CD4-positive, alpha-beta T cell (primary cell): ENCODE data around the gene FAM187B. TPM values are rescaled to one million over a fixed set of nuclear protein-coding genes. Genes with fewer than 3 reads are reported as not detected.
A peak's percentile ranks its signal among the peaks of the same experiment; 100 is the strongest.

Experiments
- ATAC-seq: fragments of 200-7000 bp; cut with Tn5 transposase; one replicate; pipeline ENCODE4 v1.10.0; 2022; ENCODE audit warnings: mild to moderate bottlenecking; ENCODE audit not compliant: poor library complexity
- CTCF ChIA-PET: fragments of 350-600 bp; sonication (Branson Sonifier 250); formaldehyde crosslinking; loops from one replicate; lab custom pipeline; 2021; ENCODE audit warnings: antibody characterized with exemption, inconsistent platforms; lab: Charles Lee
- POLR2A ChIA-PET: fragments of 350-600 bp; sonication (Branson Sonifier 250); formaldehyde crosslinking; loops from one replicate; lab custom pipeline; 2021; ENCODE audit warnings: antibody characterized with exemption, inconsistent platforms; lab: Charles Lee
- DNase-seq, 14 experiments: peaks; one replicate each; pipeline ENCODE4 v3.0.0-alpha.2; 2013 to 2020; ENCODE audit warnings: mixed read lengths in 2 of 14
- H3K27ac ChIP-seq, 2 donors: one replicate each; pipeline versions ENCODE4 v1.5.1 to v1.7.0; 2013; ENCODE audit warnings: low read length in 2 of 2, low read depth in 1 of 2, mild to moderate bottlenecking in 1 of 2
- H3K27me3 ChIP-seq, 2 experiments: 1 replicate in 1 of 2; 2 replicates in 1 of 2; pipeline versions ENCODE4 v1.6.1 to v1.7.0; 2013; ENCODE audit warnings: low read length in 2 of 2, control low read depth in 1 of 2, mild to moderate bottlenecking in 1 of 2, moderate library complexity in 1 of 2; ENCODE audit not compliant: insufficient read depth in 2 of 2, control insufficient read depth in 1 of 2
- H3K36me3 ChIP-seq: one replicate; pipeline ENCODE4 v1.6.1; 2013; ENCODE audit warnings: low read length, control low read depth; ENCODE audit not compliant: insufficient read depth
- H3K4me1 ChIP-seq: one replicate; pipeline ENCODE4 v1.6.1; 2013; ENCODE audit warnings: low read length, control low read depth; ENCODE audit not compliant: insufficient read depth
- H3K4me3 ChIP-seq: one replicate; pipeline ENCODE4 v1.5.1; 2013; ENCODE audit warnings: mild to moderate bottlenecking, low read length, moderate library complexity
- H3K9me3 ChIP-seq, 2 experiments: 1 replicate in 1 of 2; 2 replicates in 1 of 2; pipeline versions ENCODE4 v1.6.1 to v1.7.0; 2013; ENCODE audit warnings: low read length in 2 of 2, mild to moderate bottlenecking in 2 of 2, control low read depth in 1 of 2, moderate library complexity in 1 of 2; ENCODE audit not compliant: control insufficient read depth in 1 of 2, insufficient read depth in 1 of 2
- H3K27ac Mint-ChIP-seq: one replicate; pipeline ENCODE4 v1.8.0; 2020; ENCODE audit warnings: mixed read lengths
- H3K27me3 Mint-ChIP-seq: one replicate; pipeline ENCODE4 v1.8.0; 2021; ENCODE audit warnings: mixed read lengths
- H3K36me3 Mint-ChIP-seq: one replicate; pipeline ENCODE4 v1.8.0; 2021; ENCODE audit warnings: low read depth, mixed read lengths
- H3K4me1 Mint-ChIP-seq: one replicate; pipeline ENCODE4 v1.8.0; 2021; ENCODE audit warnings: low read depth, mixed read lengths
- H3K4me3 Mint-ChIP-seq: one replicate; pipeline ENCODE4 v1.8.0; 2020; ENCODE audit warnings: mild to moderate bottlenecking, mixed read lengths
- H3K9me3 Mint-ChIP-seq: one replicate; pipeline ENCODE4 v1.8.0; 2020; ENCODE audit warnings: mixed read lengths
- CTCF ChIP-seq: fragments of 200-600 bp; IDR thresholded peaks from one replicate; pipeline ENCODE4 v1.8.0; 2022; ENCODE audit warnings: antibody characterized with exemption, mild to moderate bottlenecking
- intact Hi-C, 2 experiments: fragments of 100-400 bp; cut with DNase I in 1 of 2; cut with micrococcal nuclease in 1 of 2; formaldehyde crosslinking; loops; one replicate each; pipeline versions ENCODE4 v1.15.1 to v1.9.0; 2023 to 2025; cut with DNase I, micrococcal nuclease
- total RNA-seq, 174 experiments: library from RNA in 2 of 174; stranded (reverse) in 2 of 174; gene quantifications; one replicate each; pipeline ENCODE4 v1.2.3 and lab custom pipeline; 2021 to 2026

Gene FAM187B
- total RNA-seq, 2 experiments from 2014 or later: not detected

- Mint-ChIP-seq H3K9me3 (no peaks in the 10 kb centered on the region), H3K4me3 (peak within 1 kb of the TSS; percentile 92), H3K27ac (peak within 1 kb of the TSS; percentile 85), H3K36me3 (peaks cover 23% of the 10 kb centered on the region), H3K4me1 (peaks cover 32% of the 10 kb centered on the region), H3K27me3 (peaks cover 37% of the 10 kb centered on the region)
- CTCF ChIA-PET: no interaction called here
- peaks cover 7% of the 10 kb centered on the region for H3K36me3 ChIP-seq
- POLR2A ChIA-PET: interaction anchor here (0.6 to 1.0 kb wide), 2 partner anchors 20 to 42 kb away, joined by 3 read pairs; partner anchors contain the start of gene USF2
- DNase-seq (peak; percentile 56 to 86 (median 76)), ATAC-seq (peak; percentile 79)
- H3K27ac ChIP-seq: peak within 1 kb of the TSS; percentile 59 to 73
- peaks cover 0 to 6% of the 10 kb centered on the region in 2 experiments for H3K27me3 ChIP-seq
- H3K4me1 ChIP-seq: peaks cover 31% of the 10 kb centered on the region
- no peaks in the 10 kb centered on the region for H3K9me3 ChIP-seq
- no peak for TF ChIP-seq CTCF
- H3K4me3 ChIP-seq: peak within 1 kb of the TSS; percentile 86
- intact Hi-C loops: loop anchor here (5.0 to 10.0 kb wide), 3 partner anchors 41 to 219 kb away; no protein-coding TSS in a partner anchor
Observed at GRCh38 chr19:35248310-35249145, 20.0 kb upstream of the FAM187B start, which contains the start of gene LSR. TSS of gene LSR (plus strand) at chr19:35249002. CDS start at chr19:35249023, 21 bp downstream.

DNA sequence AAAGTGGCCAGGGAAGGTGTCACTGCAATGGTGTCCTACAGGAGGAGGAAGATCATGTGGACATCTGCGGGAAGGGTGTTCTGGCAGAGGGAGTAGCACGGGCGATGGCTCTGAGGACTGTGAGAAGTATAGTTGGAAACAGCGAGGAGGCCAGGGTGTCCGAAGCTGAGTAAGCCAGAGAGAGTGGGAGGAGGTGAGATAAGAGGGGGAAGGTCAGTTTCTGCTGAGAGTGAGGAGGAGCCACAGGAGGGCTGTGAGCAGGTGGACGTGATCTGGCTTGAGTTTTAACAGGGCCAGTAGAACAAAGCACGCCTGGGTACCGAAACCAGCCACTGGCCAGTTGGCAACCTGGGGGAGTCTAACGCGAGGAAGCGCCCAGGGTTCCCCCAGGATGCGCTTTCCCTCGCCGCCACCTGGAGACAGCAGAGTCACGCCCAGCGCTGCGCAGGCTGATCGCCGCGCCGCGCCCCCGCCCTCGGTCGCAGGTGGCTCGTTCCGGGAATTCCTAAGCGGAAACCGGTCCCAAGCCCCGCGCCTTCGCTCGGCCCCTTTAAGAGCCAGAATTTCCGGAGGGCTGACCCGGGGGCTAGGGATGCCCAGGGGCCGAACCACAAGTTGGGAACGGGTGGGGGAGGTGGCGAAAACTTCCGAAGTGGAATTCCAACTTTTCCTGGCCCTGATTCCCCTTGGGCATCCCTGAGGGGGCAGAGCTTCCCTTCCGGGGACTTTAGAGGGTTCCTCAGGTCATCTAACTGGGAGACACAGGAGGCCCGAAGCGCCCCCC lies 19.2 kb upstream of the FAM187B start:
- Histone ChIP-seq H3K27me3 (peaks cover 0 to 6% of the 10 kb centered on the region in 2 experiments), H3K4me3 (peak overlapping the region; percentile 86), H3K4me1 (peaks cover 31% of the 10 kb centered on the region), H3K27ac (peak overlapping the region; percentile 59 to 73), H3K36me3 (peaks cover 6% of the 10 kb centered on the region), H3K9me3 (no peaks in the 10 kb centered on the region)
- peaks cover 19% of the 10 kb centered on the region for H3K36me3 Mint-ChIP-seq
- intact Hi-C loops: loop anchor here (2.0 to 10.0 kb wide), 4 partner anchors 40 to 220 kb away; no protein-coding TSS in a partner anchor
- ChIA-PET POLR2A (interaction anchor here (0.6 to 1.0 kb wide), 3 partner anchors 21 to 41 kb away, joined by 3 to 4 read pairs (median 3); partner anchors contain the start of gene USF2), CTCF (no interaction called here)
- peak overlapping the region; percentile 92 for H3K4me3 Mint-ChIP-seq
- DNase-seq (peak in 12 of 14 experiments; percentile 51 to 81 (median 63)), ATAC-seq (peak; percentile 50)
- H3K27me3 Mint-ChIP-seq: peaks cover 39% of the 10 kb centered on the region
- H3K27ac Mint-ChIP-seq: peak overlapping the region; percentile 85
- H3K4me1 Mint-ChIP-seq: peaks cover 32% of the 10 kb centered on the region
- no peaks in the 10 kb centered on the region for H3K9me3 Mint-ChIP-seq
- peak; percentile 64 for TF ChIP-seq CTCF

- Histone ChIP-seq H3K9me3 (peaks cover 3 to 6% of the 10 kb centered on the region in 2 experiments), H3K27me3 (peaks cover 0 to 6% of the 10 kb centered on the region in 2 experiments), H3K36me3 (peaks cover 5% of the 10 kb centered on the region), H3K4me1 (peaks cover 31% of the 10 kb centered on the region), H3K27ac (no peak overlapping the region), H3K4me3 (no peak overlapping the region)
- no peak for DNase-seq
- Mint-ChIP-seq H3K27ac (peak overlapping the region; percentile 85), H3K27me3 (peaks cover 39% of the 10 kb centered on the region), H3K36me3 (peaks cover 21% of the 10 kb centered on the region), H3K4me1 (peaks cover 32% of the 10 kb centered on the region), H3K4me3 (peak overlapping the region; percentile 92), H3K9me3 (no peaks in the 10 kb centered on the region)
- intact Hi-C loops: loop anchor here (2.0 to 10.0 kb wide), 4 partner anchors 39 to 221 kb away; no protein-coding TSS in a partner anchor
- TF ChIP-seq CTCF: no peak
- ATAC-seq: no peak
- POLR2A ChIA-PET: no interaction called here
- CTCF ChIA-PET: no interaction called here
Observed at GRCh38 chr19:35246466-35247092, 18.0 kb upstream of the FAM187B start.
